Smooth muscle cell (in vitro differentiated cells): ENCODE measurements around the gene USF2. TPM values are rescaled to one million over a fixed set of nuclear protein-coding genes. Genes with fewer than 3 reads are reported as not detected.

Source experiments
- DNase-seq: peaks from one replicate; lab custom pipeline; 2025; ENCODE audit not compliant: unreplicated experiment; lab: John Stamatoyannopoulos, UW
- H2AFZ ChIP-seq: fragments of 200-600 bp; sonication (generic); 2 replicates; pipeline ENCODE4 v1.6.0; 2016; ENCODE audit warnings: antibody characterized with exemption, low read depth, mild to moderate bottlenecking
- H3F3A ChIP-seq: fragments of 200-600 bp; sonication (generic); 2 replicates; pipeline ENCODE4 v1.6.0; 2017; ENCODE audit warnings: antibody characterized with exemption, low read depth
- H3K27ac ChIP-seq: fragments of 200-600 bp; sonication (generic); 2 replicates; pipeline ENCODE4 v1.5.1; 2016; ENCODE audit warnings: low read depth, mild to moderate bottlenecking
- H3K27me3 ChIP-seq: fragments of 200-600 bp; sonication (generic); 2 replicates; pipeline ENCODE4 v1.6.1; 2016; ENCODE audit warnings: low read depth, mild to moderate bottlenecking
- H3K36me3 ChIP-seq: fragments of 200-600 bp; sonication (generic); 2 replicates; pipeline ENCODE4 v1.5.1; 2016; ENCODE audit warnings: low read depth
- H3K4me1 ChIP-seq: fragments of 200-600 bp; sonication (generic); 2 replicates; pipeline ENCODE4 v1.5.1; 2016; ENCODE audit warnings: low read depth
- H3K4me2 ChIP-seq: fragments of 200-600 bp; sonication (generic); 2 replicates; pipeline ENCODE4 v1.6.0; 2016; ENCODE audit warnings: mild to moderate bottlenecking
- H3K4me3 ChIP-seq: fragments of 200-600 bp; sonication (generic); 2 replicates; pipeline ENCODE4 v1.5.1; 2016; ENCODE audit warnings: mild to moderate bottlenecking
- H3K79me2 ChIP-seq: fragments of 200-600 bp; sonication (generic); 2 replicates; pipeline ENCODE4 v1.6.0; 2016; ENCODE audit warnings: low read depth, mild to moderate bottlenecking
- H3K9ac ChIP-seq: fragments of 200-600 bp; sonication (generic); 2 replicates; pipeline ENCODE4 v1.6.0; 2016; ENCODE audit warnings: low read depth
- H3K9me3 ChIP-seq: fragments of 200-600 bp; sonication (generic); replicated peaks from 2 replicates; pipeline ENCODE4 v1.5.1; 2016; ENCODE audit warnings: low read depth
- H4K20me1 ChIP-seq: fragments of 200-600 bp; sonication (generic); 2 replicates; pipeline ENCODE4 v1.6.0; 2016; ENCODE audit warnings: low read depth
- WGBS: methylation state at CpG from one replicate; pipeline ENCODE4 v1.1.7; 2016; ENCODE audit warnings: low lambda C conversion rate; 5-methylcytosine and 5-hydroxymethylcytosine counted together
- polyA plus RNA-seq: library from polyadenylated mRNA; unstranded; fragments of >200 nt; fragmentation: Nextera tagmentation; extraction: Ambion mirVana; gene quantifications from 2 replicates; pipeline ENCODE4 v1.2.1, GENCODE V29; 2016
- total RNA-seq: library from RNA; depleted of rRNA; stranded (reverse); fragments of >200 nt; gene quantifications from 2 replicates; pipeline ENCODE4 v1.2.3, GENCODE V29; 2014
- TF ChIP-seq, protein P1 (sequence below): fragments of 200-600 bp; sonication (generic); IDR thresholded peaks from 2 replicates; pipeline ENCODE4 v1.5.1; 2017; ENCODE audit warnings: borderline replicate concordance, mild to moderate bottlenecking, antibody characterized with exemption; ENCODE audit not compliant: insufficient read depth, poor library complexity, severe bottlenecking

USF2 gene
- total and polyA plus RNA-seq, 2 experiments from 2014 or later = 20.0 to 34.4 TPM

DNA sequence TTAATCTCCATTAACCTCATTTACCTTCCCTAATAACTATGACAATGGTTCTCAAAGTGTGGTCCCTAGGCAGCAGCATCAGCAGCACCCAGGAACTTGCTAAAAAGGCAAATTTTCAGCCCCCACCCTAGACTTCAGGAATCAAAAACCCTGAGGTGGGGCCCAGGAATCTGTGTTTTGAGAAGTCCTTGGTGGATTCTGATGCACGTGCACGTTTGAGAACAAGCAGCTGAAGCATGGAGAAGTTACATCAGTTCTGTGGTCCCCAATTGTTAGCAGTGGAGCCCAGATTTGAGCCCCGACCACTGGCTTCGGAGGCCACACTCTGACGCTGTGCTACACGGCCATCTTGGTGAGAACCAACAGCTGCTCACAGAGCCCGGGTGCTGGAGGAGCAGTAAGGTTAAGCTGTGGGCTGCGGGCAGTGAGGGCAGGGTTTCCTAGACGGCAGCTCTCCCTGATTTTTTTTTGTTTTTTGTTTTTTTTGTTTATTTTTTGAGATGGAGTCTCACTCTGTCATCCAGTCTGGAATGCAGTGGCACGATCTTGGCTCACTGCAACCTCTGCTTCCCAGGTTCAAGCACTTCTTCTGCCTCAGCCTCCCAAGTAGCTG lies 46.2 kb downstream of the USF2 start:
- Histone ChIP-seq H3K9me3 (no peaks in the 10 kb centered on the region), H3K9ac (no peak overlapping the region), H3K4me2 (no peak overlapping the region), H3K4me1 (no peaks in the 10 kb centered on the region), H3K36me3 (no peaks in the 10 kb centered on the region), H3K27ac (no peak overlapping the region), H4K20me1 (no peaks in the 10 kb centered on the region), H2AFZ (no peak overlapping the region), H3F3A (no peaks in the 10 kb centered on the region), H3K79me2 (no peaks in the 10 kb centered on the region), H3K27me3 (no peaks in the 10 kb centered on the region), H3K4me3 (no peak overlapping the region)
- TF ChIP-seq, protein P1, sequence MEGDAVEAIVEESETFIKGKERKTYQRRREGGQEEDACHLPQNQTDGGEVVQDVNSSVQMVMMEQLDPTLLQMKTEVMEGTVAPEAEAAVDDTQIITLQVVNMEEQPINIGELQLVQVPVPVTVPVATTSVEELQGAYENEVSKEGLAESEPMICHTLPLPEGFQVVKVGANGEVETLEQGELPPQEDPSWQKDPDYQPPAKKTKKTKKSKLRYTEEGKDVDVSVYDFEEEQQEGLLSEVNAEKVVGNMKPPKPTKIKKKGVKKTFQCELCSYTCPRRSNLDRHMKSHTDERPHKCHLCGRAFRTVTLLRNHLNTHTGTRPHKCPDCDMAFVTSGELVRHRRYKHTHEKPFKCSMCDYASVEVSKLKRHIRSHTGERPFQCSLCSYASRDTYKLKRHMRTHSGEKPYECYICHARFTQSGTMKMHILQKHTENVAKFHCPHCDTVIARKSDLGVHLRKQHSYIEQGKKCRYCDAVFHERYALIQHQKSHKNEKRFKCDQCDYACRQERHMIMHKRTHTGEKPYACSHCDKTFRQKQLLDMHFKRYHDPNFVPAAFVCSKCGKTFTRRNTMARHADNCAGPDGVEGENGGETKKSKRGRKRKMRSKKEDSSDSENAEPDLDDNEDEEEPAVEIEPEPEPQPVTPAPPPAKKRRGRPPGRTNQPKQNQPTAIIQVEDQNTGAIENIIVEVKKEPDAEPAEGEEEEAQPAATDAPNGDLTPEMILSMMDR = no peak
- DNase-seq = no peak
- WGBS = 94% methylated on average over 10 of the region's 10 CpGs

DNA sequence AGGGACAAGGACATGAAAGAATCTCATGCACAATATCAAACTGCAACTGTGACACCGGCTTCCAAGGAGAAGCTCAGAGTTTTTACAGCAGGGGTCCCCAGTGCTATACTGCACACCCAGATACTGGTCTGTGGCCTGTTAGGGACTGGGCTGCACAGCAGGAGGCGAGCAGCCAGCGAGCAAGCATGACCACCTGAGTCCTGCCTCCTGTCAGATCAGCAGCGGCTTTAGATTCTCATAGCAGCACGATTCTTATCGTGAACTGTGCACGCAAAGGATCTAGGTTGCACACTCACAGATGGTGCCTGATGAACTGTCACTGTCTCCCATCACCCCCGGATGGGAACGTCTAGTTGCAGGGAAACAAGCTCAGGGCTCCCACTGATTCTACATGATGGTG lies 47.1 kb downstream of the USF2 start:
- TF ChIP-seq, protein P1 = no peak
- no peak for DNase-seq
- Histone ChIP-seq H3K4me2 (no peak overlapping the region), H4K20me1 (no peaks in the 10 kb centered on the region), H3K9me3 (no peaks in the 10 kb centered on the region), H3K79me2 (no peaks in the 10 kb centered on the region), H3K27me3 (no peaks in the 10 kb centered on the region), H2AFZ (no peak overlapping the region), H3K4me3 (no peak overlapping the region), H3K4me1 (no peaks in the 10 kb centered on the region), H3K36me3 (no peaks in the 10 kb centered on the region), H3F3A (no peaks in the 10 kb centered on the region), H3K9ac (no peak overlapping the region), H3K27ac (no peak overlapping the region)
- WGBS = 91% methylated on average over 9 of the region's 9 CpGs

DNA sequence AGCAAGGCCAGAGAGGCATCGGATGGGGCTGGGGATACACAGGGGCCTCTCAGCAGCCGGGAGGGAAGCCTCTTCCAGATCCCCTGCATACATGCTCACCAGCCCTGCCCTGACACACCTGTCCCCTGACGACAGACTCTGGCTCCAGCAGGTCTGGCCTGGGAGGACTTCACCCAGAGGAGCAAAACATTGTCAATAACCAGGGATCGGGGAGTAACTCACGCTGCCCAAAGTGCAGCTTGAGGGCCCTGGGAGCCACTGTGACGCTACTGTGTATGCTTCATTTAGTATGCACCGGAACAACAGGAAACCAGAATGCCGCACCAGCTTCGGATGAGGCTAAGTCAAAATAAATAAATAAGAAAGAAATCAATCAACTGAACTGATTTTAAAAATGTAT lies 47.8 kb downstream of the USF2 start:
- Histone ChIP-seq H3K27ac (no peak overlapping the region), H3K36me3 (no peaks in the 10 kb centered on the region), H3K27me3 (no peaks in the 10 kb centered on the region), H2AFZ (no peak overlapping the region), H3K4me1 (no peaks in the 10 kb centered on the region), H3K4me3 (no peak overlapping the region), H3K79me2 (no peaks in the 10 kb centered on the region), H3K9ac (no peak overlapping the region), H3K9me3 (no peaks in the 10 kb centered on the region), H3K4me2 (no peak overlapping the region), H3F3A (no peaks in the 10 kb centered on the region), H4K20me1 (no peaks in the 10 kb centered on the region)
- WGBS = 87% methylated on average over 9 of the region's 9 CpGs
- TF ChIP-seq, protein P1 = no peak
- DNase-seq = no peak

DNA sequence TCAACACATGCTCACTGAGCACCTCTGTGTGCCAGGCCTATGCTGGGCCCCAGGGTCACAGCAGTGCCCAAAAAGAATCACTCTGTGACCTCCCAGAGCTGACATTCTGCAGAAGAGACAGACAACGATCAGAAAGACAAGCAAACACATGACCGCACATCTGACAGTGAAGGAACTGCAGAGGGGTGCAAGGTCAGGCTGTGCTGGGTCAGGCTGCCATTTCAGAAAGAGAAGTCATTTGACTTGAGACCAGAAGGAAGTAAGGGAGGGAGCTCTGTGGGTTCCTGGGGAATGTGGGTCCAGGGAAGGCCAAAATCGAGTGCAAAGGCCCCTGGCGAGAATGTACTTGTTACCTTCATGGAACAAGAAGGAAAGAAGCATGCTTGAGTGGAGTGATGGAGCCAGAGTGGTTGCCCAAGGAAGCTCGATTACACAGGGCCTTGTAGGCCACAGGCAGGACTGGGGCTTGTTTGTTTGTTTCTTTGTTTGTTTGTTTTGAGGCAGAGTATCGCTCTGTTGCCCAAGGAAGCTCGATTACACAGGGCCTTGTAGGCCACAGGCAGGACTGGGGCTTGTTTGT lies 48.8 kb downstream of the USF2 start:
- H3K4me2 ChIP-seq = no peak overlapping the region
- no peak overlapping the region for H3K9ac ChIP-seq
- H3K27me3 ChIP-seq = no peaks in the 10 kb centered on the region
- no peaks in the 10 kb centered on the region for H3K4me1 ChIP-seq
- H3K36me3 ChIP-seq = no peaks in the 10 kb centered on the region
- DNase-seq = no peak
- no peaks in the 10 kb centered on the region for H4K20me1 ChIP-seq
- no peaks in the 10 kb centered on the region for H3K9me3 ChIP-seq
- H3K4me3 ChIP-seq = no peak overlapping the region
- H3K27ac ChIP-seq = no peak overlapping the region
- H3K79me2 ChIP-seq = no peaks in the 10 kb centered on the region
- WGBS = 90% methylated on average over 7 of the region's 7 CpGs
- TF ChIP-seq, protein P1 = no peak
- no peak overlapping the region for H2AFZ ChIP-seq
- H3F3A ChIP-seq = no peaks in the 10 kb centered on the region
